ENCODE results near the gene LMBRD1. TPM values are rescaled to one million over a fixed set of nuclear protein-coding genes. Genes with fewer than 3 reads are reported as not detected.

The LMBRD1 gene
- total RNA-seq, 1 experiment from 2014 or later: 30.2 TPM

DNA sequence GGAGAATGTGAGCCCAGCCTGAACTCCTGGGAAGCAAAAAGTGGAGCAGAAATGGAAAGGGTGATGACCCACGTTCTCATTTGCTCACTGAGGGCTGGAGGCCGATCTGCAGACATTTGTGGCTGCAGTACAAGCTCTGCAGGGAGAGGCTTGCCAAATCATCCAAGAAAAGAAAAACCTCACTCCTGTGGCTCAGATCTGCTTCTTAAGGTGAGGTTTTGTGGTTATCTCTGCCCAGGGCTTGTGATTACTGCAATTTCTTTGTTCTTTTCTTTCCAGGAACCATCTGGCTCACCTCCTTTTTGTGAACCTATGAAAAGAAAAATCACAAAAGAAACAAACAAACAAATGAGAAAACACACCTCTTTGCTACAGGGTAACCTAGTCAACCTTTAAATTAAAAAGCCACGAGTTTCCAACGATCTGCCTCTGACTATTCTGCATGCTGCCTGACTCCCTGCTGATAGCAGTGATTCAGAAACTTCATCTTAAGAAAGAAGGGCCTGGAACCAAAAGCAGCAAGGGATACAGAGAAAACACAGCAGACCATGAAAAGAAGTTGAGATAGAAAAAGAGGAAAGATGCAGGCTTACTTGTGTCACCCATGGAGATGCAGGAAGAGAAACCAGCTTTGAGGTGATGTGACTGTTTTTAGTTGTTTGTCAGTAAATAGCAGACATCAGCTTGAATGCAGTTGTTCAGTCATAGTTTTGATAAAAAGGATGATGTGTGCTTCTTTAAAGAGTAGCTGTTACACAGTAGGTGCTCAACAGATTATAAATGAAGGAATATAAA is 165.1 kb downstream of the LMBRD1 start:
- DNase-seq (ENCODE audit: low read depth): no peak

DNA sequence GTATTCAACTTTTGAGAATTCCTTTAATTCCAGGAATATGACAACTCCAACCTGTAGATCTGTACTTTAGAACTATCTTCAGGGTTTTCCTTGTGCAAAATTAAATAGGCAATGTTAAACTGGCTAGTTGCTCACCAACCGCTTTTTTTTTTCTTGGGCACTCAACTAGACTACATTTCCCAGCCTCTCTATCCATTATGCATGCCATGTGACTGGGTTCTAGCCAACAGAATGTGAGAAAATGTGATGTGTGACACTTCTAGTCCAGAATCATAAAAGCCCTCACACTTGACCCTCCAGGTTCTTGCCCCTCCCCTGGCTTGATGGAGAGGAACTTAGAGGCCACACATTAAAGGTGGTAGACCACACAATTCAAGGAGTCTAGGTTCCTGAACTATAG is 166.0 kb downstream of the LMBRD1 start:
- DNase-seq (ENCODE audit: low read depth): no peak

DNA sequence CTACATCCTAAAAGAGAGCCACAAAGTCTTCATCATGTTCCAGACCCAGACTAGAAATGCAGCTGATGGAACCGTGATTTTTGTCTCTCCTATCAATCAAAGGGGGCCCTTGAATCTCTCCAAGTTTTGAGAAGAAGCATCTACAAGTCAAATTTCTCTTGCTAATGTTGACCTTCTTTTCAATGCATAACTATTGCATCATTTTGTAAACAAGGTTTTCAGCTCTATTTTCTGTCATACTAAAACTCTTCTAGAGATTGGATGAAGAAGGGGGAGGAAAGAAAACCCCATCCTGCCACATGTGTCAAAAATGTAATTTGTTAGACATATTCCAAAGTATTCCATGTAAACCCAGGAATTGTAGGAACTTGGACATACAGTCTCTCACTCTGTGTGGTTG is 169.2 kb downstream of the LMBRD1 start:
- no peak for DNase-seq (ENCODE audit: low read depth)

DNA sequence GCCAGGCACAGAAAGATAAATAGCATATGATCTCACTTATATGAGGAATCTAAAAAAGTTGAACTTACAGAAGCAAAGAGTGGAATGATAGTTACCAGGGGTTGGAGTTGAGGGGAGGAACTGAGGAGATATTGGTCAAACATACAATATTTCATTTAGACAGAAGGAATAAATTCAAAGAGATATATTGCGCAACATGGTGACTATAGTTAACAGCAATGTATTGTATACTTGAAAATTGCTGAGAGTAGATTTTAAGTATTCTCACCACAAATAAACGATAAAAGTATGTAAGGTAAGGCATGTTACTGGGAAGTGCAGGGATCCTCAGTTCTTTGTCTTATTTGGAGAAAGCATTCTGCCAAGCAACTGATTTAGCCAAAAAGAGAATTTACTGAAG is 171.9 kb downstream of the LMBRD1 start:
- DNase-seq (ENCODE audit: low read depth): no peak

Other genes with a start within 250 kb of the LMBRD1 start
- gene COL19A1, start 69.5 kb upstream of the LMBRD1 start, total RNA-seq (2014; rRNA removed; shearing (Covaris generic)): 0.12 and 0.59 TPM in 2 replicates

Measured in RPMI7951 (cell line).